Measurements from ENCODE around the gene NPAS1.

DNA sequence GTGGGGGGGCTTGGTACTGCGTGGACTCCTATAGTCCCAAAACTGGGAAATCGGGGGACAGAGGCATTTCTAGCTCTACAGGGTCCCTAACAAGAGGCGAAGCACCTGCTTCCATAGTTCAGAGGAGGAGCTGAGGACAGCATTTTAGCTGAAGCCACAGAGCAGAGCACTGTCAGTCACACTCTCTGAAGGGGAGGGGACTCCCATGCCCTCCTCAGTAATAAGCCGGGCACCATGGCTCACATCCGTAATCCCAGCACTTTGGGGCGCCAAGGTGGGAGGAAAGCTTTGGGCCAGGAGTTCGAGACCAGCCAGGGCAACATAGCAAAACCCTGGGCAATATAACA is 3.8 kb downstream of the NPAS1 start:
- TF ChIP-seq POLR2AphosphoS5 (IDR thresholded peaks at IDR 0.05; ENCODE audit: low read depth, low read length) (no peak), EZH2 (IDR thresholded peaks at IDR 0.05) (no peak), SIN3A (IDR thresholded peaks at IDR 0.05; ENCODE audit: low read depth) (no peak), EZH2phosphoT487 (IDR thresholded peaks at IDR 0.05; ENCODE audit: borderline replicate concordance) (no peak), POLR2A (IDR thresholded peaks at IDR 0.05; ENCODE audit: borderline replicate concordance, extremely low read depth, insufficient read depth, insufficient read length) (no peak), CEBPB (IDR thresholded peaks at IDR 0.05; ENCODE audit: low read depth) (no peak), RAD21 (IDR thresholded peaks at IDR 0.05; ENCODE audit: low read depth) (no peak), YY1 (IDR thresholded peaks at IDR 0.05; ENCODE audit: extremely low read depth, insufficient replicate concordance, low read depth, low read length) (no peak), FOSL1 (IDR thresholded peaks at IDR 0.05; ENCODE audit: low read depth) (no peak), SP1 (IDR thresholded peaks at IDR 0.05; ENCODE audit: low read depth) (no peak)
- TF ChIP-seq, protein P1, sequence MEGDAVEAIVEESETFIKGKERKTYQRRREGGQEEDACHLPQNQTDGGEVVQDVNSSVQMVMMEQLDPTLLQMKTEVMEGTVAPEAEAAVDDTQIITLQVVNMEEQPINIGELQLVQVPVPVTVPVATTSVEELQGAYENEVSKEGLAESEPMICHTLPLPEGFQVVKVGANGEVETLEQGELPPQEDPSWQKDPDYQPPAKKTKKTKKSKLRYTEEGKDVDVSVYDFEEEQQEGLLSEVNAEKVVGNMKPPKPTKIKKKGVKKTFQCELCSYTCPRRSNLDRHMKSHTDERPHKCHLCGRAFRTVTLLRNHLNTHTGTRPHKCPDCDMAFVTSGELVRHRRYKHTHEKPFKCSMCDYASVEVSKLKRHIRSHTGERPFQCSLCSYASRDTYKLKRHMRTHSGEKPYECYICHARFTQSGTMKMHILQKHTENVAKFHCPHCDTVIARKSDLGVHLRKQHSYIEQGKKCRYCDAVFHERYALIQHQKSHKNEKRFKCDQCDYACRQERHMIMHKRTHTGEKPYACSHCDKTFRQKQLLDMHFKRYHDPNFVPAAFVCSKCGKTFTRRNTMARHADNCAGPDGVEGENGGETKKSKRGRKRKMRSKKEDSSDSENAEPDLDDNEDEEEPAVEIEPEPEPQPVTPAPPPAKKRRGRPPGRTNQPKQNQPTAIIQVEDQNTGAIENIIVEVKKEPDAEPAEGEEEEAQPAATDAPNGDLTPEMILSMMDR (IDR thresholded peaks at IDR 0.05 in 2 of 3, conservative IDR thresholded peaks at IDR 0.05 in 1 of 3; ENCODE audit: borderline replicate concordance in 1 of 3, insufficient read depth in 1 of 3, low read depth in 2 of 3, low read length in 2 of 3) = no peak
- TF ChIP-seq, protein P2, sequence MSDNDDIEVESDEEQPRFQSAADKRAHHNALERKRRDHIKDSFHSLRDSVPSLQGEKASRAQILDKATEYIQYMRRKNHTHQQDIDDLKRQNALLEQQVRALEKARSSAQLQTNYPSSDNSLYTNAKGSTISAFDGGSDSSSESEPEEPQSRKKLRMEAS (IDR thresholded peaks at IDR 0.05) = no peak
